ENCODE data around the gene C4orf50. TPM values are rescaled to one million over a fixed set of nuclear protein-coding genes. Genes with fewer than 3 reads are reported as not detected.

Gene C4orf50
- total RNA-seq, 4 donors from 2014 or later: 0.14 to 4.9 (median 0.32) TPM; not detected in 1

GRCh38 chr4:5889002-5889696, 129.1 kb downstream of the C4orf50 start:
- intact Hi-C loops (cut with DNase I; ENCODE audit: low total_unique reads) (no loop called here), in situ Hi-C loops (cut with MboI; ENCODE audit: low pct_ligation_motif_present in 1 of 4, low pct_unique_long_range_greater_than_20kb in 1 of 4, low sequenced_read_pairs in 3 of 4) (no loop called here)
- Histone ChIP-seq H3K9me3 (no peaks in the 10 kb centered on the region), H3K4me1 (peaks cover 0 to 26% (median 15%) of the 10 kb centered on the region in 4 donors), H3K27me3 (peaks cover 84% of the 10 kb centered on the region), H3K4me3 (no peak overlapping the region), H3K27ac (no peak overlapping the region), H3K36me3 (no peaks in the 10 kb centered on the region)
- WGBS, 2 donors (ENCODE audit: low coverage in 1 of 2): 4 to 17% methylated on average over 3 to 8 of the region's 8 CpGs
- no peak for DNase-seq
- TF ChIP-seq POLR2A (IDR thresholded peaks at IDR 0.05) (no peak), EP300 (IDR thresholded peaks at IDR 0.05; ENCODE audit: low read depth) (no peak), POLR2AphosphoS5 (IDR thresholded peaks at IDR 0.05) (no peak), CTCF (IDR thresholded peaks at IDR 0.05) (no peak)

- peaks cover 0 to 26% (median 15%) of the 10 kb centered on the region in 4 donors for H3K4me1 ChIP-seq
- no peak overlapping the region for H3K27ac ChIP-seq
- H3K27me3 ChIP-seq: peaks cover 76% of the 10 kb centered on the region
- no peak for TF ChIP-seq POLR2AphosphoS5 (IDR thresholded peaks at IDR 0.05)
- TF ChIP-seq CTCF (IDR thresholded peaks at IDR 0.05): no peak
- no peak for TF ChIP-seq EP300 (IDR thresholded peaks at IDR 0.05; ENCODE audit: low read depth)
- TF ChIP-seq POLR2A (IDR thresholded peaks at IDR 0.05): no peak
- intact Hi-C loops (cut with DNase I; ENCODE audit: low total_unique reads): no loop called here
- 0 to 3% methylated on average over 5 to 39 of the region's 81 CpGs for WGBS, 2 donors (ENCODE audit: low coverage in 1 of 2)
- peak overlapping the region; percentile 15 to 49 (median 28) for H3K4me3 ChIP-seq
- H3K9me3 ChIP-seq: no peaks in the 10 kb centered on the region
- in situ Hi-C loops (cut with MboI; ENCODE audit: low pct_ligation_motif_present in 1 of 4, low pct_unique_long_range_greater_than_20kb in 1 of 4, low sequenced_read_pairs in 3 of 4): no loop called here
- no peaks in the 10 kb centered on the region for H3K36me3 ChIP-seq
- DNase-seq: no peak
Measured at GRCh38 chr4:5888222-5889001, 129.8 kb downstream of the C4orf50 start.

- in situ Hi-C loops (cut with MboI; ENCODE audit: low pct_ligation_motif_present in 1 of 4, low pct_unique_long_range_greater_than_20kb in 1 of 4, low sequenced_read_pairs in 3 of 4): no loop called here
- Histone ChIP-seq H3K4me1 (peaks cover 0 to 26% (median 15%) of the 10 kb centered on the region in 4 donors), H3K27me3 (peaks cover 70% of the 10 kb centered on the region), H3K27ac (no peak overlapping the region), H3K9me3 (no peaks in the 10 kb centered on the region), H3K4me3 (peak overlapping the region; percentile 15 to 49 (median 28)), H3K36me3 (no peaks in the 10 kb centered on the region)
- intact Hi-C loops (cut with DNase I; ENCODE audit: low total_unique reads): no loop called here
- no peak for TF ChIP-seq EP300 (IDR thresholded peaks at IDR 0.05; ENCODE audit: low read depth)
- TF ChIP-seq CTCF (IDR thresholded peaks at IDR 0.05): no peak
- TF ChIP-seq POLR2A (IDR thresholded peaks at IDR 0.05): no peak
- no peak for TF ChIP-seq POLR2AphosphoS5 (IDR thresholded peaks at IDR 0.05)
- no peak for DNase-seq
- 5% methylated on average over 4 to 63 of the region's 70 CpGs for WGBS, 2 donors (ENCODE audit: low coverage in 1 of 2)
Measured at GRCh38 chr4:5887361-5888221, 130.6 kb downstream of the C4orf50 start.

GRCh38 chr4:5887011-5887360, 131.2 kb downstream of the C4orf50 start:
- in situ Hi-C loops (cut with MboI; ENCODE audit: low pct_ligation_motif_present in 1 of 4, low pct_unique_long_range_greater_than_20kb in 1 of 4, low sequenced_read_pairs in 3 of 4): no loop called here

More at GRCh38 chr4:5887011-5887360, 131.2 kb downstream of the C4orf50 start:
- Histone ChIP-seq H3K4me3 (peak overlapping the region in 1 of 4 donors; percentile 49), H3K36me3 (no peaks in the 10 kb centered on the region), H3K4me1 (peaks cover 0 to 26% (median 15%) of the 10 kb centered on the region in 4 donors), H3K27ac (no peak overlapping the region), H3K9me3 (no peaks in the 10 kb centered on the region), H3K27me3 (peaks cover 64% of the 10 kb centered on the region)
- intact Hi-C loops (cut with DNase I; ENCODE audit: low total_unique reads): no loop called here
- TF ChIP-seq POLR2AphosphoS5 (IDR thresholded peaks at IDR 0.05): no peak
- TF ChIP-seq CTCF (IDR thresholded peaks at IDR 0.05): no peak
- no peak for TF ChIP-seq POLR2A (IDR thresholded peaks at IDR 0.05)
- TF ChIP-seq EP300 (IDR thresholded peaks at IDR 0.05; ENCODE audit: low read depth): no peak
- DNase-seq: no peak
- WGBS, 2 donors (ENCODE audit: low coverage in 1 of 2): 13% methylated on average over 6 of the region's 8 CpGs; no CpG with 5 or more reads in 1 of the 2 donors
